Fibroblast of the aortic adventitia (primary cell): Measurements from ENCODE around the gene STAU1. TPM values are rescaled to one million over a fixed set of nuclear protein-coding genes. Genes with fewer than 3 reads are reported as not detected.
A peak's percentile ranks its signal among the peaks of the same experiment; 100 is the strongest.

Source experiments
- DNase-seq: peaks from one replicate; pipeline ENCODE4 v3.0.0-alpha.2; 2010; ENCODE audit warnings: low read depth
- H3K4me3 ChIP-seq: 2 replicates; pipeline ENCODE4 v1.5.1; 2011; ENCODE audit warnings: low read depth, mild to moderate bottlenecking, control low read depth, low read length, moderate library complexity
- total RNA-seq: library from RNA; depleted of rRNA; stranded (reverse); fragments of >200 nt; gene quantifications from 2 replicates; pipeline ENCODE4 v1.2.3, GENCODE V29; 2012; ENCODE audit warnings: low replicate concordance
- TF ChIP-seq, protein P1 (sequence below): IDR thresholded peaks from 2 replicates; pipeline ENCODE4 v1.5.1; 2011; ENCODE audit warnings: mild to moderate bottlenecking, low read length, control low read depth, inconsistent platforms; ENCODE audit not compliant: insufficient read depth

Gene STAU1
- total RNA-seq, 1 donor: 60.0 TPM

- no peak overlapping the region for H3K4me3 ChIP-seq
- no peak for DNase-seq
- TF ChIP-seq, protein P1, sequence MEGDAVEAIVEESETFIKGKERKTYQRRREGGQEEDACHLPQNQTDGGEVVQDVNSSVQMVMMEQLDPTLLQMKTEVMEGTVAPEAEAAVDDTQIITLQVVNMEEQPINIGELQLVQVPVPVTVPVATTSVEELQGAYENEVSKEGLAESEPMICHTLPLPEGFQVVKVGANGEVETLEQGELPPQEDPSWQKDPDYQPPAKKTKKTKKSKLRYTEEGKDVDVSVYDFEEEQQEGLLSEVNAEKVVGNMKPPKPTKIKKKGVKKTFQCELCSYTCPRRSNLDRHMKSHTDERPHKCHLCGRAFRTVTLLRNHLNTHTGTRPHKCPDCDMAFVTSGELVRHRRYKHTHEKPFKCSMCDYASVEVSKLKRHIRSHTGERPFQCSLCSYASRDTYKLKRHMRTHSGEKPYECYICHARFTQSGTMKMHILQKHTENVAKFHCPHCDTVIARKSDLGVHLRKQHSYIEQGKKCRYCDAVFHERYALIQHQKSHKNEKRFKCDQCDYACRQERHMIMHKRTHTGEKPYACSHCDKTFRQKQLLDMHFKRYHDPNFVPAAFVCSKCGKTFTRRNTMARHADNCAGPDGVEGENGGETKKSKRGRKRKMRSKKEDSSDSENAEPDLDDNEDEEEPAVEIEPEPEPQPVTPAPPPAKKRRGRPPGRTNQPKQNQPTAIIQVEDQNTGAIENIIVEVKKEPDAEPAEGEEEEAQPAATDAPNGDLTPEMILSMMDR: no peak
These were observed 42.5 kb upstream of the STAU1 start for GRCh38 chr20:49230561-49231133.

GRCh38 chr20:49230021-49230420 is 41.9 kb upstream of the STAU1 start:
- DNase-seq: no peak
- no peak overlapping the region for H3K4me3 ChIP-seq
- TF ChIP-seq, protein P1: no peak

GRCh38 chr20:49229381-49229780 is 41.2 kb upstream of the STAU1 start:
- no peak overlapping the region for H3K4me3 ChIP-seq
- DNase-seq: no peak
- TF ChIP-seq, protein P1: no peak

GRCh38 chr20:49228676-49229075 is 40.5 kb upstream of the STAU1 start:
- no peak for DNase-seq
- H3K4me3 ChIP-seq: no peak overlapping the region
- TF ChIP-seq, protein P1: no peak

DNA sequence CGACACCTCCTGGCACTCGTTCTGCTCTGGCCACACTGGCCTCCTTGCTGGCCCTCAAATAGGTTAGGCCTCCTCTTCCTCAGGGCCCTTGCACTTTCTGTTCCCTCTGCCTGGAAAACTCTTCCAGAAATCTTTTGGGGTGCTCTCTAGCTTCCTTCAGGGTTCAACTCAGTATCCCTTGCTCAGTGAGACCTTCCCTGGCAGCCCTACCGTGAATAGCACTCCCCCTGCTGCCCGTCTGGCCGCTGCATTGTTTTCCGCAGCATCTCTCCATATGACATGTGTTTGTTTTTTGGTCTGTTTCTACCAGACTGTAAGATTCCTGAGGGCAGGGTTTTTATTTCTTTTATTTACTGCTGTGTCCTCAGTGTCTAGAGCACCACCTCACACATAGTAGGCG is 37.8 kb upstream of the STAU1 start:
- DNase-seq: no peak
- H3K4me3 ChIP-seq: no peak overlapping the region
- TF ChIP-seq, protein P1: no peak

- peak overlapping the region; percentile 100 for H3K4me3 ChIP-seq
- TF ChIP-seq, protein P1: no peak
- DNase-seq: peak; percentile 3
These were observed 32.0 kb upstream of the STAU1 start for GRCh38 chr20:49219924-49220831.
